GM19035 (cell line): Measurements from ENCODE around the gene B4GALNT1.
"Not testable (repeated sequence)": the region's sequence is repeated elsewhere in the genome, so short reads cannot be mapped to it uniquely, and the experiment has no call there.

Experiments
- ATAC-seq: cut with Tn5 transposase; IDR thresholded peaks from one replicate; pipeline ENCODE4 v1.9.1; 2021; ENCODE audit not compliant: unreplicated experiment

The B4GALNT1 gene

DNA sequence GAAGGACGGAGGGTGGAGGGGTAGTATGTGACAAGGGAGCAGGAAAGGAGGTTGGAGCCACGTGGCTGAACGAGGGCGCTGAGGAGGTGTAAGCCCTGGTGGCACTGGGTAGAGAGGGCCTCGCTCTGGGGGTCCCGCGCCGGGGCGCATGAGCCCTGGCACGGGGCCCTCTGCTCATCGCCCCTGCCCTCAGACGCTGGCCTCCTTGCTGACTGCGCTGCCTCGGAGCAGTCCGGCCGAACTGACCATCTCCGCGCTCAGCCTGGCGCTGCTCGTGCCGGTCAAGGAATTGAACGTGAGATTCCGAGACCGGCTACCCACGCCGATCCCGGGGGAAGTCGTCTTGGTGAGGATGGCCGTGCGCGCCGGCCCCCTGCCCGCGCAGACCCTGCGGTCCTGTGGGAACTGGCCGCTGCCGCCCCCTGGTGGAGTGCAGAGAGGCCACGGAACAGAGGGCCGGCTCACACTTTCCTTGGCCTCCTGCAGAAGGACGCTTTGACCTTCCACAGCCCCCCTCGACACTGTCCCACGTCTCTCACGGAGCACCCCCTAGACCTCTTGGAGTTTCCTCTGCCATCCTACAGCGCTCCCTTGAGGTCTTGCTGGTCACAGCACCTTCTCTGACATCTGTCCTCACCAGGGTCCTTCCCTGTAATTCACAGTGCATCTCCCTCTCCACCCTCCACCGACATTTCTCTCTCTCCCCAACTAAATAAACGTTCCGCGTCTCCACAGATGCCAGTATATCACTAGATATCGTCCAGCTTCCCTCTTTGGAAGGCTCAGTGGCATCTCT, 11.3 kb downstream of the B4GALNT1 start:
- ATAC-seq: no peak

DNA sequence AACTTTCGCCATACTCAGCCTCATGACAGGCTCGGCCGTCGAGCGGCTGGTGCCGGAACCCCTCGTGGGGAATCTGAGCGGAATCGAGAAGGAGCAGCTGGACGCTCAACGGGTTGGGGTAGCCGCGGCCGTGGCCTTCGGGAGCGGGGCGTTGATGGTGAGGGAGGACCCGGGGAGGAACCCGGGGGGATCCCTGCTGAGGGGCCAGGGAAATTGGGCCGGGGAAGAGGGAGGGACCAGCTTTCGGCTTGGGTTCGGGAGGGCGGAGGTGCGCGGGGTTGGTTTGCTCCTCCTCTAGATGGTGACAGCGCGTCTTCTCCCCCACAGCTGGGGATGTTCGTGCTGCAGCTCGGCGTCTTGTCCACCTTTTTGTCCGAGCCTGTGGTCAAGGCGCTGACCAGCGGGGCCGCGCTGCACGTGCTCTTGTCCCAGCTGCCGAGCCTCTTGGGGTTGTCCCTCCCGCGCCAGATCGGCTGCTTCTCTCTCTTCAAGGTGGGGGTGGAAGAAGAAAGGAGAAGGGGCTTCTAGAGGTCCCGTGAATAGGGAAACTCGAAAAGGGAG, 12.0 kb downstream of the B4GALNT1 start:
- ATAC-seq: no peak

DNA sequence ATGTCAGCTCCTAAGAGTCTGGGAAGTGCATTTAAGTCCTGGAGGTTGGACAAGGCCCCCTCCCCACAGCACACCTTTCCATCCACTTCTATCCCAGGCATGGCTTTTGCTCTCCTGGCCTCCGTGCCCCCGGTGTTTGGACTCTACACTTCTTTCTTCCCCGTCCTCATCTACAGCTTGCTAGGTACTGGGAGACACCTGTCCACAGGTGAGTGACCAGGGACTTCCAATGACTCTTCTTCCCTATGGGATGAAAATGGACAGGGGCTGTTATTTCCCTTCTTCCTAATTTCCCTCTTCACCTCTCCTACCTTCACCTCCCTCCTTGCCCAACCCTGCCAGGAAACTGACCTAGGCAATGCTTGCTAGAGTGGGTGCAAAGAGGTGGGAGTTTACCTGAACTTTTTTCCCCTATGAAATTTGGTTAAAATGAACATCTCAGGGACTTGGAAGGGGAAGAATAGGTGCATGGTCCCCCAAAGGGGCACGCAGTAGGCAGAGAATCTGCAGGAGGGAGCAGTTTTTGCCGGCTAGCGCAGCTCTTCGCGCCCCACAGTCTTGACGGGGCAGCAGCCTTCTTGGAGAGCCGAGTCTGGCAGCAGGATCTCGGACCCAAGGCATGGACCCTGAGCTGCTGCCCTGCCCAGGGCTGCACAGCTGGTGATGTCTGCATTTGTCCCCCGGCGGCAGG, 12.6 kb downstream of the B4GALNT1 start:
- no peak for ATAC-seq

DNA sequence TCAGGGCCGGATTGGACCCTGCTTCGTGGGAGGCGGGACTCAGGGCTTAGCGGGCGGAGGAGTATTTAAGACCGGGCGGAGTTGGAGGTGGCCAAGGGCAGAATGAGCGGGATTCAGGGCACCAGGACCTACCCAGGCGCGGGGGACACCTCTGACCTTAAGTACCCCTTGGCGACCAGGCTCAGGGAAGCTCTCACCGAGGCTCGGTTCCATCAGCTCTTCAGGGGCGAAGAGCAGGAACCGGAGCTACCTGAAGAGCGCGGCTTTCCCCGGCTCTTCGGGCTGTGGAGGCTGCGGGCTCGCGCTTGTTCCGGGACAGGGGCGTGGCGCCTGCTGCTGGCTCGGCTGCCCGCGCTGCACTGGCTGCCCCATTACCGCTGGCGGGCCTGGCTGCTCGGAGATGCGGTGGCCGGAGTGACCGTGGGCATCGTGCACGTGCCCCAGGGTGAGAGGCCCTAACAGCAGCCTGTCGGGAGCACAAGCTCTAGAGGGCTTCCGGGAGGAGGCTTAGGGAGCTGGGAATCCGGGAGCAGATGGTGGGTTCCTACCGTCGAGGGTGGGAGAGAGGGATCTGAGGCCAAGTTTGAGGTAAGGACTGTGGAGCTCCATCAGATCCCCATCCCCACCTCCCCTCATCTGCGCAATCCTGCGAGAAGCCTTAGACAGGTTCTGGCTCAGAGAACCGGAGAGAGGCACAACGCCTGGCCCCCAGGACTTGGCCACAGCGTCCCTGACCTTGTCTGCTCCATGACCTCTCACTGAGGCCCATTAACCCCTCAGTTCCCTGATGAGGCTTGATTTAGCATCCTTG, 13.4 kb downstream of the B4GALNT1 start:
- ATAC-seq: no peak

DNA sequence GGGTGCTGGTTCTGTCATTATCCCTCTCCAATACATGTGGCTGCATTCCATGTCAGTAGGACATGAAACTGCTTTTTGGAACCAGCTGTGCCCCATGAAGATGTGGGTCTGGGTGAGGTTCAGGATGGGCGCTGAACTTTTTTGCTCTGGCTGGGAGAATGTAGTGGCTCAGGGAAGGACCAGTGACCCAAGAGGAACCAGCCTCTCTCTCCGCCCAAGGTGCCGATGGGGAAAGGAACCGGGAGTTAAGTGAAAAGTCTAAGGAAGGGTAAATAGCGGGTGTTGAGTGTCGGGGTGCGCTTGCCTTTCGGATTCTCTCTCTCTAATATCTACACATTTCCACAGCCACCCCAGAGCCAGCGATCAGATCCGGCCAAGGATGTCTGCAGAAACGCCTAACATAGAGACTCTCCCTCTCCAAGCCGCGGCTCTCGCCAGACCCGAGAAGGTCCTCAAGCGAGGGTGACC, 14.0 kb downstream of the B4GALNT1 start:
- no peak for ATAC-seq

DNA sequence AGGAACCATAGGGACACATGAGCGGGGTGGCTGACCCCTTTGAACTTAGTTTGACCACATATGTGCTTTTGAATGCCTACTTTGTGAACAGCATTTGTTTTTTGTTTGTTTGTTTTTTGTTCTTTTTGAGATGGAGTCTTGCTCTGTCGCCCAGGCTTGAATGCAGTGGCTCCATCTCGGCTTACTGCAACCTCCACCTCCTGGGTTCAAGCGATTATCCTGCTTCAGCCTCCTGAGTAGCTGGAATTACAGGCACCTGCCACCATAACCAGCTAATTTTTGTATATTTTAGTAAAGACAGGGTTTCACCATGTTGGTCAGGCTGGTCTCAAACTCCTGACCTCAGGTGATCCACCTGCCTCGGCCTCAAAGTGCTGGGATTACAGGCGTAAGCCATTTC, 14.6 kb downstream of the B4GALNT1 start:
- ATAC-seq: not testable (repeated sequence)

DNA sequence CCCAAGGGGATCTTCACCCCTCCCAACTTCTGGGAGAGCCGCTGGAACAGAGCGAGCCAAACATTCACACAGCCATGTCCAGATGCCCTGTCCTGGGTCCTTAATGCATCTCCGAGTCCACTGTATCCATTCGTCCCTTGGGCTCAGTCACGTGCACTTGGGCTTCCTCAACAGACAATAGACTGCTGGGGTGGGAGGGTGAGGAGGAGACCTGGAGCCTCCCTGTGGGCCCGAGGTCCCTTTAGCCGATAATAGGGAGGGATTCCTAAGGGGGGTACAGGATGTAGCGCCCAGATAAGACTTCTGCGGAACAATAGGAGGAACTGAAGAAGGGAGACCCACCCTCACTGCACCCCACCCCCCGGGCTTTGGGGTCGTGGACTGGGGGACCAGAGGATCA, 15.1 kb downstream of the B4GALNT1 start:
- ATAC-seq: no peak

DNA sequence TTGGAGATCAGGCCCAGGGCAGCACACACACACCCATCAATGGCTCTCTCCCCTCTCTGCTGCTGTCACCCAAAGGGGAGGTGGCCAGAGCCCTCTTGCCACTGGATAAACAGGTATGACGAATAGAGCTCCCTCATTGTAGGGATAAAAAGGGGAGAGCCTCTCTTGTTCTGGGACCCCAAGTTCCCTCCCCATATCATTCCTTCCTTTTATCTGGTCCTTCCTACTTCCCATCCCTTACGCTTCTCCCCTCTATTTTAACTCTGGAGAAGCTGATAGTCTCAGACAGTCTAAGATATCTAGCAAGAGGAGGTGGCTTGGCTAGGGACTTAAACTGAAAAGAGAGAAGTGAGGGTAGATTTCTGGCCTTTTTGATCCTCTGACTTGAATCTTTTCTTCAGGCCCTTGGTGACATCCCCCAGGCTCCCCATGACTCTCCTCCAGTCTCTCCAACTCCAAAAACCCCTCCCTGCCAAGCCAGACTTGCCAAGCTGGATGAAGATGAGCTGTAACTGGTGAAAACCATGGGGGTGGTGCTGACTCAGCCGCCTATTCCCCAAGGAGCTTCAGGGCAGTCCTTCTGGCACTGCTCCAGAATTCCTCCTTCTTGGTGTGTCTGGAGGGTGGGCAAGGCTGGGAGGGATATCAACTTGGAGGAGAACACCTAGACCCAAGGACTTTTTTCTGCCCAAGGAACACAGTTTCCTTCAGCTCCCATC, 16.5 kb downstream of the B4GALNT1 start:
- ATAC-seq: no peak

DNA sequence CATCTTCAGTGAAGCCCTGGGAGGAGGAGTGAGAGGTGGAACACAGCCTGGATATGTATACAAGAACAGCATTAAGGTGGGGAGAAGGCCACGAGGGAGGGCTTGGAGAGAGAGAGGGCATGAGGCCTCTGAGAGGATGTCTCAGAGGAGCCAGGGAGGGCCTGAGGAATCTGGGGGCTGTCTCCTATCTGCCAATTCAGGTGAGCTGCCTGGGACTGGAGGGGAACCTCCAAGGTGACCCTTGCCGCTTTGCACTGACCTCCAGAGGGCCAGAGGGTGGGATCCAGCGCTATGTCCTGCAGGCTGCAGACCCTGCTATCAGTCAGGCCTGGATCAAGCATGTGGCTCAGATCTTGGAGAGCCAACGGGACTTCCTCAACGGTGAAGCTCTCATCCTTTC, 17.4 kb downstream of the B4GALNT1 start:
- no peak for ATAC-seq

DNA sequence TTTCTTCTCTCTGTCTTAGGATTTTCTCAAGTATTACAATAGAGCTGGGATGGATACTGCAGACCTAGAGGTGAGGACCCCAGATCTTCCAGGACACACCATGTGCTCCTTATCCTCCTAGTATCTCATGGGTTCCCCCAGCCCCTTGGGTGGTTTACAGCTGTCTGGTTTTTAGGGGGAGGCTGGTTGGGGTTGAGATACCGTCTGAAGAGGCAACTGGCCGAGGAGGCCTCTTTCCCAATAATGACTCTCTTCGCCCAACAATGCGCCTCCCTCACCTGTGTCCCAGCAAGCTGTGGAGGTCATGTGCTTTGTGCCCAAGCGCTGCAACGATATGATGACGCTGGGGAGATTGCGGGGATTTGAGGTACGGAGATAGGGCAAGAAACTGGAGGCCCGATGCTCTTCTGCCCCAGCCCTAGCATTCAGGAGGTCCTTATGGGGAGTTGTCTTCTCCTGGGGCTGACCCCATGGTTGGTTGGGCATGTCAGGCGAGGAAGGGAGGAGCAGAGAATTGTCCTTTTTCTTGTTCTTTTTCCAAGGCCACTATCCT, 18.0 kb downstream of the B4GALNT1 start:
- no peak for ATAC-seq

DNA sequence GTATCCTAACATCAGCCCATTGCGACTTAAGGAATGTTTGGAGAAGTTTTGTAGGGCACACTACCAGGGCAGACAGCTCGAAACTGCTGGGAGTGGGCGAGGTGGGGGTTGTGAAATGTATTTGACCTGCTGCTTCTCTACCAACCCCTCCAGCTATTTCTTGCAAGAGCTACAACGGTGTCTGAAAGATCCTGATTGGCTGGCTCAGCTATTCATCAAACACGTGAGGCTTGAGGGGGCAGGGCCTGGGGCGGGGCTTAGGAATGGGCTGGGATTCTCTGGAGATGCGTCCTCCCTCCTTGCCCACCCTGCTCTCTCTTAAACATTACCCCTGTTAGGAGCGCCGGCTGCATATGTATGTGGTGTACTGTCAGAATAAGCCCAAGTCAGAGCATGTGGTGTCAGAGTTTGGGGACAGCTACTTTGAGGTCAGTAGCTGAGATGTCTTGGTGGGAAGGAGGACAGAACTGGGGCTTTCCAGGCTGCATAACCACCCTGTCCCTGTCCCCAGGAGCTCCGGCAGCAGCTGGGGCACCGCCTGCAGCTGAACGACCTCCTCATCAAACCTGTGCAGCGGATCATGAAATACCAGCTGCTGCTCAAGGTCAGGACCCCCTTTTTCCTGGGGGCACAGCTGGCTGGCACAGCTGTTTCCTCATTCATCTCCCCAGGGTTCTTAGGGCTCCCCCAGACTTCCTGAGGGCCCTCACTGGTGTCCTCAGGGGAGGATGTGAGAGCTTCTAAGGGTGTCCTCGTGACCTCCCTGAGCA, 18.6 kb downstream of the B4GALNT1 start:
- peak; percentile 55 for ATAC-seq

DNA sequence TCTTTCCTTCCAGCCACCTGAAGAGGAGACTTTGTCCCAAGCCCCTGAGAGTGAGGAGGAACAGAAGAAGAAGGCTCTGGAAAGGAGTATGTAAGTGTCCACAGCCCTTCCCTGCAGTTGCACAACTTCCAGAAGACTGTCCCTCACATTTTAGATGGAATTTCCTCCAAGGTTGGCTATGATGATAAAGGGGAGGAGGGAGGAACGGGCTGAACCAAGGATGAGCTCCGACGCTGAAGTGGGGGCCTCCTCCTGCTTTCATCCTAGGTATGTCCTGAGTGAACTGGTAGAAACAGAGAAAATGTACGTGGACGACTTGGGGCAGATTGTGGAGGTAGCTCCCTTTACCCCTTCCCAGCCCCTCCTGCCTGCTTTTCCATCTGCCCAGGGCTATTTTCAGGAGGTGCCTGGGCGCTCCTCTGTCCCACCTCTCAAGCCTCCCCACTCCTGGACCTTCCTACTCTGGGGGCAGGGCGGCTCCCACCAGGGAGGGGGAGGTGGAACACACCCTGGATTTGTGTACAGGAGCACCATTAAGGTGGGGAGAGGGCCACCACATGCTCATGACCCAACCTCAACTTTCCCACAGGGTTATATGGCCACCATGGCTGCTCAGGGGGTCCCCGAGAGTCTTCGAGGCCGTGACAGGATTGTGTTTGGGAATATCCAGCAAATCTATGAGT, 19.4 kb downstream of the B4GALNT1 start:
- no peak for ATAC-seq

DNA sequence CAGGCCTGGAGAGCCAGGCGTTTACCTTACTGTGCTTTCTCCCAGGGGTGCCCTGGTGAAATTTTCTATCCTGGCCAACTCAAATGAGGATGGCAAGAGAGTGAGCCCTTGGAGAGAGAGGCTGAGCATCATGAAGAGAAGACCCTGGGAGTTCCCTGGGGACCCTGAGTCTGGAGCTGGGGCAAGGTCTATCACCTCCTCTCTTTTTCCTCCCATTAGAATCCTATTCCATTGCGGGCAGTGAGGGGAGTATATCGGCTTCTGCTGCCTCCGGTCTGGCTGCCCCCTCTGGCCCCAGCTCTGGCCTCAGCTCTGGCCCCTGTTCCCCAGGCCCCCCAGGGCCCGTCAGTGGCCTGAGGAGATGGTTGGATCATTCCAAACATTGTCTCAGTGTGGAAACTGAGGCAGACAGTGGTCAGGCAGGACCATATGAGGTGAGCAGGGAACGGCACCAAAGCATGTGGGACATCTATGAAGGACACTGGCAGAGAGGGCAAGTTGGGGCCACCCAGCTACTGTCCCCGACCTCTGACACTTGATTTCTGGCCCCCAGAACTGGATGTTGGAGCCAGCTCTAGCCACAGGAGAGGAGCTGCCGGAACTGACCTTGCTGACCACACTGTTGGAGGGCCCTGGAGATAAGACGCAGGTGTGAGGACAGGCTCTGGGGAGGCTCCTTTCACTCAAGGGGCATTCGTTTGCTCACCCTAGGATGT, 20.1 kb downstream of the B4GALNT1 start:
- ATAC-seq: no peak

DNA sequence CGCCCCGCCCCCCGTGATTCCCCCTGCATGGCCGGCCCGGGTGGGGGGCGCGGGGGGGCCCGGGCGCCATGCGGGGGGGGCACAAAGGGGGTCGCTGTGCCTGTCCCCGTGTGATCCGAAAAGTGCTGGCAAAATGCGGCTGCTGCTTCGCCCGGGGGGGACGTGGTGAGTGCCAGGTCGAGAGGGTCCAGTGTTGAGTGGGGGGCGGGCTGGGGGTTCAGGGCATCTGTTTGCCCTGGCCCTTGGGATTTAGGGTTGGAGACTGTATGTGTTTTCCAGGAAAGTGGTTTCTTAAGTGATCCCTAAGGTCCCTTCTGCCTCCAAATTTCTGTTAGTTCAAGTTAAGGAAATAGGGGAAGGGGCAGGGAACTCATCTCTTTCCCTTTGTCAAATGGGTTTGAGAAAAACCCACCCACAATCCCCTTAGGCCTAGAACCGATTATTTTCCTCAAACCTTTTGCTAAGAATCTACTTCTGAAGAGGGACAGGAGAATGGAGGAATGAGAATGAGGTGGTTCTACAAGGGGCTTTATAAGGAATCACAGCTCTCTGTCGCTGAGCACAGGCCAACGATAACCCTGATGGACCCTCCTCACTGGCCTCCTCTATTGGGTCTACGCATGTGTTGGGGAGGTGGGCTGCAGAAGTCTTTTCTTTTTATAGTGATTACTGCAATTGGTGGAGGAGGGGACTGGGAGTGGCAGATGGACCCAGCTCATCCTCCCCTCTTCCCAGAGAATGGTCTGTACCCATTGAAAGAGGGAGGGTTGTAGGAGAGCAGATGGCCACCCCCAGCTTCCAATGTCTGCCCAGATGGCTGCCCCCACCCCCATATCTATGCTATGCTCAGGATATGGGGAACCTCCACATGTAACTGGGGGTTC, 20.9 kb downstream of the B4GALNT1 start:
- no peak for ATAC-seq

DNA sequence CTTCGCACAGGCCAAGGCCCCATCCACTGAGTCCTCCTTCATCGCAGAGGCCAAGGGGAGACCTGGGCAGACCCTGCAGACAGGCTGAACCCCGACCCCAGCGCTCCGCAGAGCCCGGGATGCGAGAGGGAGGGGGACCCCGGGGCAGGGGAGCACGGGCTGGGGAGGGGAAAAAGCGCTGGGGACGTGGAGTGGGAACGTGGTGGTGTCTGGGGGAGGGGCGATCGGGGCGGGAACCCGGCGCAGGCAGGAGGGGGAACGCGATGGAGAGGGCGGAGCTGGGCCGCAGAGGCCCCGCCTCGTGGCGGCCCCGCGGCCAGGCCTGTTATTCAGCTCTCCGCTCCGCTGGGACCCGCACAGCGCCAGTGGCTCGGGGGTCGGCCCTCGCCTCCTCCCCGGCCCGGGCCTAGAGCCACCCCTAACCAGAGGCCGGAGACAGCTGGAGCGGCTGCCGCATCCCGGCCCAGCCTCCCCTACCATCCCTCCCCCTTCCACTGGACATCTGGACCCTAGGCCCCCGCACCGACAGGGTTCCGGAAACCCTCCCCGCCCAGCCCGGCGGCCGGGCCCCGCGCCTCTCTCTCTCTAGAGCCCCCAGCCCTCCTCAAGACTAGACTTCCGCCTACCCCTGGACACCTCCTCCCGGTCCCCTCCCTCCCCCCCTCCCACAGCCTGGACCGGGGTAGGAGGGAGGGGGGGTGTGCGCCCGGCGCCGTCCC, 21.7 kb downstream of the B4GALNT1 start, which contains the start of gene ARHGEF25:
Gene ARHGEF25 (plus strand): TSS at position 328 of the 719 bp plus-strand sequence. CDS start 460 bp downstream, outside the sequence.
- ATAC-seq: peak; percentile 57

DNA sequence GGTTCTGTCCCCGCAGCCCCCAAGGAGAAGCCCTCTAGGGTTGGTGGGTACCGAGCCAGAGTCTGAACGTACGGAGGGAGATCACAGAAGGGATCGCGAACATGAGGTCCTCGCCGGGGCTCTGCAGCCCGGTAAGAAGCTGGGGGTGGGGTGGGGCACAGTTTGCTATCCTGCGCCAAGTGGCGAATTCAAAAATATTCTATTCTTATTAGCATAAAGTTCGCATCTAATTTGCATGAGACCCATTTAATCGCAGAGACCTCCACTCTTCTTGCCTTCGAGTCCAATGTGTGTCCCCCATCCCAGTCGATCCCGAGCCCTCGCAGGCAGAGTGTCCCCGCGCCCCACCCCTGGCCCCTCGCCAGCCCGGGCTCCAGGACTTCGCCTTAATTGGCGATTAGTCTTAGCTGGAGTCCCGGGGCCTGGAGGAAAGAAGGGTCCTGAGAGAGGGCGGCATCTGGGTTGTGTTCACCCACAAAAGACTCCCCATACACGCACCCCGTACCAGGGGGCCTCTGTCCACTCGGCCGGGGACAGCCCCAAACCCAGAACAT, 22.4 kb downstream of the B4GALNT1 start:
- no peak for ATAC-seq
